Measurements from ENCODE around the gene ATAD3B.

ATAD3B gene

DNA sequence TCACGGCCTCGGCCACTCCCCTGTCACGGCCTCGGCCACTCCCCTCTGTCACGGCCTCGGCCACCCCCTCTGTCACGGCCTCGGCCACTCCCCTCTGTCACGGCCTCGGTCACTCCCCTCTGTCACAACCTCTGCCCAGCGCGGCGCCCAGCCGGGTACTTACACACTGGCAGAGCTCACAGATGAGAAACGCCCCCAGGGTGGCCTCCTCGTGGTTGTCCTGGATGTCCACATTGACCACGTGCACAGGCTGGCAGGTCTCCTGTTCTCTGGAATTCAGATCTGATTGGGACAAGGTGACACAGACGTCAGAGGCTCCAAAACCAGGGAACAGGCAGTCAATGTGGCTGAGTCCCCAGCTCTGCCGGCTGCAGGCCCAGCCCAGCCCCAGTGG is 72.1 kb downstream of the ATAD3B start:
- DNase-seq (ENCODE audit: low read depth) = no peak
- no peak overlapping the region for H3K4me3 ChIP-seq (replicated peaks; ENCODE audit: low read depth, low read length)
- TF ChIP-seq, protein P1, sequence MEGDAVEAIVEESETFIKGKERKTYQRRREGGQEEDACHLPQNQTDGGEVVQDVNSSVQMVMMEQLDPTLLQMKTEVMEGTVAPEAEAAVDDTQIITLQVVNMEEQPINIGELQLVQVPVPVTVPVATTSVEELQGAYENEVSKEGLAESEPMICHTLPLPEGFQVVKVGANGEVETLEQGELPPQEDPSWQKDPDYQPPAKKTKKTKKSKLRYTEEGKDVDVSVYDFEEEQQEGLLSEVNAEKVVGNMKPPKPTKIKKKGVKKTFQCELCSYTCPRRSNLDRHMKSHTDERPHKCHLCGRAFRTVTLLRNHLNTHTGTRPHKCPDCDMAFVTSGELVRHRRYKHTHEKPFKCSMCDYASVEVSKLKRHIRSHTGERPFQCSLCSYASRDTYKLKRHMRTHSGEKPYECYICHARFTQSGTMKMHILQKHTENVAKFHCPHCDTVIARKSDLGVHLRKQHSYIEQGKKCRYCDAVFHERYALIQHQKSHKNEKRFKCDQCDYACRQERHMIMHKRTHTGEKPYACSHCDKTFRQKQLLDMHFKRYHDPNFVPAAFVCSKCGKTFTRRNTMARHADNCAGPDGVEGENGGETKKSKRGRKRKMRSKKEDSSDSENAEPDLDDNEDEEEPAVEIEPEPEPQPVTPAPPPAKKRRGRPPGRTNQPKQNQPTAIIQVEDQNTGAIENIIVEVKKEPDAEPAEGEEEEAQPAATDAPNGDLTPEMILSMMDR (IDR thresholded peaks at IDR 0.05; ENCODE audit: low read length, missing control alignments) = no peak

DNA sequence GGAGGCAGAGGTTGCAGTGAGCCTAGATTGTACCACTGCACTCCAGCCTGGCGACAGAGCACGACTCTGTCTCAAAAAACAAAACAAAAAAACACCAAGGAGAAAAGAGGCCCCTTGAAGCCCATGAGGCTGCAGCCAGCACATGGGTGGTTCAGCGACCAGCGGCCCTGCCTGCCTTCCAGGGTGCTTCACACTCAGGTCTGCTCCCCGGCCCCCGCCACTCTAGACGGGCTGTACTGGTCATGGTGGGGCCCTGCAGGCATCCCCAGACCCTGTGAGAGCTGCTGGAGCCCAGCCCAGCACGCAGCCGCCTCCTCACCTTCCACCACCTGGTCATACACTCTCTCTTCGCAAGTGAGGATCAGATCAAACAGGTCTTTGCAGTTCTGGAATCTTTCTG is 73.0 kb downstream of the ATAD3B start:
- no peak overlapping the region for H3K4me3 ChIP-seq (replicated peaks; ENCODE audit: low read depth, low read length)
- TF ChIP-seq, protein P1 (IDR thresholded peaks at IDR 0.05; ENCODE audit: low read length, missing control alignments) = no peak
- no peak for DNase-seq (ENCODE audit: low read depth)
